ENCODE measurements around the gene LRPAP1. TPM values are rescaled to one million over a fixed set of nuclear protein-coding genes. Genes with fewer than 3 reads are reported as not detected.
A peak's percentile ranks its signal among the peaks of the same experiment; 100 is the strongest.

Gene LRPAP1
- total RNA-seq, 1 donor from 2014 or later = 62.9 TPM

- H3K4me1 Mint-ChIP-seq = peaks cover 64% of the 10 kb centered on the region
- no peaks in the 10 kb centered on the region for H3K36me3 Mint-ChIP-seq (ENCODE audit: low read depth)
- H3K27ac Mint-ChIP-seq = no peak overlapping the region
- ATAC-seq (ENCODE audit: low read depth) = no peak
- ChIA-PET POLR2A (no interaction called here), CTCF (no interaction called here)
- TF ChIP-seq, protein P1, sequence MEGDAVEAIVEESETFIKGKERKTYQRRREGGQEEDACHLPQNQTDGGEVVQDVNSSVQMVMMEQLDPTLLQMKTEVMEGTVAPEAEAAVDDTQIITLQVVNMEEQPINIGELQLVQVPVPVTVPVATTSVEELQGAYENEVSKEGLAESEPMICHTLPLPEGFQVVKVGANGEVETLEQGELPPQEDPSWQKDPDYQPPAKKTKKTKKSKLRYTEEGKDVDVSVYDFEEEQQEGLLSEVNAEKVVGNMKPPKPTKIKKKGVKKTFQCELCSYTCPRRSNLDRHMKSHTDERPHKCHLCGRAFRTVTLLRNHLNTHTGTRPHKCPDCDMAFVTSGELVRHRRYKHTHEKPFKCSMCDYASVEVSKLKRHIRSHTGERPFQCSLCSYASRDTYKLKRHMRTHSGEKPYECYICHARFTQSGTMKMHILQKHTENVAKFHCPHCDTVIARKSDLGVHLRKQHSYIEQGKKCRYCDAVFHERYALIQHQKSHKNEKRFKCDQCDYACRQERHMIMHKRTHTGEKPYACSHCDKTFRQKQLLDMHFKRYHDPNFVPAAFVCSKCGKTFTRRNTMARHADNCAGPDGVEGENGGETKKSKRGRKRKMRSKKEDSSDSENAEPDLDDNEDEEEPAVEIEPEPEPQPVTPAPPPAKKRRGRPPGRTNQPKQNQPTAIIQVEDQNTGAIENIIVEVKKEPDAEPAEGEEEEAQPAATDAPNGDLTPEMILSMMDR (IDR thresholded peaks at IDR 0.05) = no peak
- H3K27me3 Mint-ChIP-seq = no peaks in the 10 kb centered on the region
- H3K9me3 Mint-ChIP-seq = no peaks in the 10 kb centered on the region
- H3K4me3 Mint-ChIP-seq = no peak overlapping the region
- no peak for DNase-seq
- intact Hi-C loops (cut with micrococcal nuclease) = loop anchor here (5.0 to 10.0 kb wide), 3 partner anchors 96 to 1899 kb away; no protein-coding TSS in a partner anchor
Measured at GRCh38 chr4:3483471-3483921, 48.7 kb downstream of the LRPAP1 start.

GRCh38 chr4:3482707-3483106, 49.5 kb downstream of the LRPAP1 start:
- no peak for ATAC-seq (ENCODE audit: low read depth)
- POLR2A ChIA-PET = no interaction called here
- H3K36me3 Mint-ChIP-seq (ENCODE audit: low read depth) = no peaks in the 10 kb centered on the region
- intact Hi-C loops (cut with micrococcal nuclease) = loop anchor here (5.0 to 10.0 kb wide), 3 partner anchors 95 to 1898 kb away; no protein-coding TSS in a partner anchor
- TF ChIP-seq, protein P1 (IDR thresholded peaks at IDR 0.05) = no peak
- no peaks in the 10 kb centered on the region for H3K27me3 Mint-ChIP-seq
- no peak overlapping the region for H3K27ac Mint-ChIP-seq
- DNase-seq = no peak
- H3K9me3 Mint-ChIP-seq = no peaks in the 10 kb centered on the region
- peaks cover 58% of the 10 kb centered on the region for H3K4me1 Mint-ChIP-seq
- no peak overlapping the region for H3K4me3 Mint-ChIP-seq
- CTCF ChIA-PET = no interaction called here

DNA sequence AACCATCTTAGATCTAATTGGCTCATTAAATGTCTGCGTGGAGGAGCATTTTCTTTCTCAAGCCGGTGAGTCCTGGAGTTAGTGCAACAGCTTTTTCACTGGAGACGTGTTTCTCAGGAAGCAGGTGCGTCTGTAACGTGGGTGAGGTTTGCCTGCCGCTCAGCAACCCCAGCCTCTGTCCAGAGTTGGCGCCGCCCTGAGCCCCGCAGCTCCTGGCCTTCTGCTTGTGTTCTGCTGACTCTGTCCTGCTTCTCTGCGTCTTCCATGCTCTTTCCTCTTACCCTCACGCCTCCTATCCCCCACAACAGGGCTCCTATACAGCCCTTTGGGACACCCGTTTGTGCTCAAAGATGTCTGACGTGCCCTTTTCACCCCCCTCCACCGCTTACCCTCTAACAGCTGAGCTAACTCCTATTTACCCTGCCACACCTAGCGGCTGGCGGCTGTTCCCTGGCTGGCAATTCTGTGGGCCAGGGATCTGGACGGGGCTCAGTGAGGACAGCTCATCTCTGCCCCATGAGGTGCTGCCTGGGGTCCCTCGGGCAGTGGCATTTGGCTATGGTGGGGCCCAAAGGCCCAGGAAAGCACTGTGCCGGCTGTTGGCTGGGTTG, 50.3 kb downstream of the LRPAP1 start:
- H3K9me3 Mint-ChIP-seq = no peaks in the 10 kb centered on the region
- intact Hi-C loops (cut with micrococcal nuclease) = loop anchor here (2.0 to 10.0 kb wide), 4 partner anchors 39 to 1897 kb away; no protein-coding TSS in a partner anchor
- no peak for DNase-seq
- H3K36me3 Mint-ChIP-seq (ENCODE audit: low read depth) = no peaks in the 10 kb centered on the region
- POLR2A ChIA-PET = no interaction called here
- H3K27ac Mint-ChIP-seq = no peak overlapping the region
- TF ChIP-seq, protein P1 (IDR thresholded peaks at IDR 0.05) = no peak
- no peak overlapping the region for H3K4me3 Mint-ChIP-seq
- ATAC-seq (ENCODE audit: low read depth) = no peak
- no peaks in the 10 kb centered on the region for H3K27me3 Mint-ChIP-seq
- CTCF ChIA-PET = interaction anchor here (1.6 to 2.9 kb wide), 2 partner anchors 136 to 140 kb away, joined by 3 to 26 read pairs; no protein-coding TSS in a partner anchor
- peaks cover 51% of the 10 kb centered on the region for H3K4me1 Mint-ChIP-seq

- peaks cover 2% of the 10 kb centered on the region for H3K27me3 Mint-ChIP-seq
- H3K4me3 Mint-ChIP-seq = no peak overlapping the region
- DNase-seq = no peak
- H3K36me3 Mint-ChIP-seq (ENCODE audit: low read depth) = no peaks in the 10 kb centered on the region
- ATAC-seq (ENCODE audit: low read depth) = no peak
- ChIA-PET CTCF (interaction anchor here (0.7 to 2.9 kb wide), 10 partner anchors 19 to 290 kb away, joined by 3 to 26 read pairs (median 4); partner anchors contain the start of gene DOK7), POLR2A (no interaction called here)
- intact Hi-C loops (cut with micrococcal nuclease) = loop anchor here (2.0 to 10.0 kb wide), 4 partner anchors 38 to 1896 kb away; no protein-coding TSS in a partner anchor
- H3K4me1 Mint-ChIP-seq = peaks cover 44% of the 10 kb centered on the region
- no peaks in the 10 kb centered on the region for H3K9me3 Mint-ChIP-seq
- H3K27ac Mint-ChIP-seq = peak overlapping the region; percentile 47
- TF ChIP-seq, protein P1 (IDR thresholded peaks at IDR 0.05) = no peak
Measured at GRCh38 chr4:3481113-3481531, 51.1 kb downstream of the LRPAP1 start.

- CTCF ChIA-PET = interaction anchor here (0.7 to 2.9 kb wide), 11 partner anchors 18 to 289 kb away, joined by 3 to 26 read pairs (median 5); partner anchors contain the start of gene DOK7
- peaks cover 39% of the 10 kb centered on the region for H3K4me1 Mint-ChIP-seq
- H3K36me3 Mint-ChIP-seq (ENCODE audit: low read depth) = no peaks in the 10 kb centered on the region
- DNase-seq (peak; percentile 81), ATAC-seq (ENCODE audit: low read depth) (peak; percentile 47)
- H3K27ac Mint-ChIP-seq = no peak overlapping the region
- POLR2A ChIA-PET = no interaction called here
- TF ChIP-seq, protein P1 (IDR thresholded peaks at IDR 0.05) = peak; percentile 80
- H3K4me3 Mint-ChIP-seq = no peak overlapping the region
- intact Hi-C loops (cut with micrococcal nuclease) = loop anchor here (1.0 to 10.0 kb wide), 6 partner anchors 38 to 1896 kb away; no protein-coding TSS in a partner anchor
- H3K27me3 Mint-ChIP-seq = peaks cover 2% of the 10 kb centered on the region
- H3K9me3 Mint-ChIP-seq = no peaks in the 10 kb centered on the region
Measured at GRCh38 chr4:3480528-3481112, 51.6 kb downstream of the LRPAP1 start.
